H1 (cell line): ENCODE data around the gene ZMAT5. TPM values are rescaled to one million over a fixed set of nuclear protein-coding genes. Genes with fewer than 3 reads are reported as not detected.

ENCODE experiments used
- CTCF ChIA-PET: fragments of 300-600 bp; sonication (Branson Sonifier 250); formaldehyde crosslinking; loops from one replicate; lab custom pipeline; 2021; ENCODE audit not compliant: partially characterized antibody; lab: Charles Lee
- POLR2A ChIA-PET: fragments of 300-600 bp; sonication (Branson Sonifier 250); formaldehyde crosslinking; loops from one replicate; lab custom pipeline; 2021; ENCODE audit warnings: inconsistent platforms; ENCODE audit not compliant: partially characterized antibody; lab: Charles Lee
- DNase-seq, 2 experiments: peaks; one replicate each; pipeline versions ENCODE4 v3.0.0 to v3.0.0-alpha.2; 2010 to 2022; ENCODE audit warnings: low spot score in 2 of 2, low read depth in 1 of 2, mixed read lengths in 1 of 2
- FAIRE-seq: peaks from 2 replicates; lab custom pipeline; 2011; peaks lifted over from hg19 to GRCh38; lab: Jason Lieb, UNC
- H2AFZ ChIP-seq: 2 replicates; pipeline ENCODE4 v1.8.1; 2012; ENCODE audit warnings: low read length, inconsistent platforms
- H2AK5ac ChIP-seq: 2 replicates; pipeline ENCODE4 v1.6.1; 2013; ENCODE audit warnings: low read depth, low read length
- H2BK120ac ChIP-seq: replicated peaks from 2 replicates; pipeline ENCODE3; 2013; ENCODE audit warnings: low read depth, low read length, inconsistent platforms
- H2BK12ac ChIP-seq: 2 replicates; pipeline ENCODE4 v1.6.1; 2013; ENCODE audit warnings: low read depth, low read length
- H2BK15ac ChIP-seq: 2 replicates; pipeline ENCODE4 v1.6.1; 2013; ENCODE audit warnings: low read length
- H2BK20ac ChIP-seq: 2 replicates; pipeline ENCODE4 v1.6.1; 2013; ENCODE audit warnings: low read length
- H2BK5ac ChIP-seq: 2 replicates; pipeline ENCODE4 v1.6.1; 2013; ENCODE audit warnings: low read depth, low read length
- H3K14ac ChIP-seq: 2 replicates; pipeline ENCODE4 v1.6.1; 2013; ENCODE audit warnings: inconsistent platforms; ENCODE audit not compliant: insufficient read length
- H3K18ac ChIP-seq: 2 replicates; pipeline ENCODE4 v1.6.1; 2013; ENCODE audit warnings: low read length; ENCODE audit errors: extremely low read depth
- H3K23ac ChIP-seq: 2 replicates; pipeline ENCODE4 v1.6.1; 2013; ENCODE audit warnings: inconsistent platforms; ENCODE audit not compliant: insufficient read length
- H3K23me2 ChIP-seq: 2 replicates; pipeline ENCODE4 v1.6.1; 2013; ENCODE audit warnings: low read depth, low read length
- H3K27ac ChIP-seq: 2 replicates; pipeline ENCODE4 v1.6.1; 2011; ENCODE audit warnings: low read depth, low read length, inconsistent platforms
- H3K27me3 ChIP-seq, 4 experiments: replicated peaks in 1 of 4; 1 replicate in 1 of 4; 2 replicates in 3 of 4; pipeline versions ENCODE4 v1.6.1 to v1.8.1; 2011 to 2013; ENCODE audit warnings: low read length in 3 of 4, mild to moderate bottlenecking in 3 of 4, inconsistent platforms in 2 of 4, mixed read lengths in 2 of 4, moderate library complexity in 1 of 4; ENCODE audit not compliant: control insufficient read depth in 3 of 4, insufficient read depth in 3 of 4; ENCODE audit errors: extremely low read depth in 1 of 4
- H3K36me3 ChIP-seq, 4 experiments: 2 replicates each; pipeline versions ENCODE4 v1.6.1 to v1.8.1; 2011 to 2013; ENCODE audit warnings: mild to moderate bottlenecking in 4 of 4, low read length in 3 of 4, moderate library complexity in 2 of 4, control low read depth in 1 of 4, inconsistent platforms in 1 of 4; ENCODE audit not compliant: insufficient read depth in 4 of 4, control insufficient read depth in 2 of 4
- H3K4ac ChIP-seq: replicated peaks from 2 replicates; pipeline ENCODE3; 2013; ENCODE audit warnings: low read length, low read depth, mixed read lengths, inconsistent platforms; ENCODE audit not compliant: insufficient read length
- H3K4me1 ChIP-seq, 4 experiments: replicated peaks in 1 of 4; 1 replicate in 1 of 4; 2 replicates in 3 of 4; pipeline versions ENCODE4 v1.6.1 to v1.8.1; 2011 to 2013; ENCODE audit warnings: low read length in 3 of 4, inconsistent platforms in 2 of 4, mixed read lengths in 1 of 4; ENCODE audit not compliant: insufficient read depth in 4 of 4, control insufficient read depth in 3 of 4
- H3K4me2 ChIP-seq, 2 experiments: 2 replicates each; pipeline versions ENCODE4 v1.6.1 to v1.8.1; 2011 to 2013; ENCODE audit warnings: low read depth in 2 of 2, low read length in 2 of 2, control low read depth in 1 of 2, inconsistent platforms in 1 of 2, mild to moderate bottlenecking in 1 of 2; ENCODE audit not compliant: insufficient read depth in 1 of 2
- H3K4me3 ChIP-seq, 4 experiments: fragments of 200-600, 300-600 bp in 1 of 4; sonication (generic), shearing (Covaris generic), sonication (Bioruptor Twin) in 1 of 4; 2 replicates each; pipeline versions ENCODE4 v1.5.1 to v1.8.1; 2011 to 2016; ENCODE audit warnings: low read length in 4 of 4, low read depth in 3 of 4, control low read depth in 2 of 4, inconsistent platforms in 2 of 4, mild to moderate bottlenecking in 2 of 4, mixed read lengths in 1 of 4, moderate library complexity in 1 of 4; ENCODE audit not compliant: insufficient read depth in 2 of 4; ENCODE audit errors: extremely low read depth in 1 of 4
- H3K56ac ChIP-seq: replicated peaks from 2 replicates; pipeline ENCODE3; 2013; ENCODE audit warnings: low read depth, mild to moderate bottlenecking, mixed read lengths, low read length, inconsistent platforms; ENCODE audit not compliant: insufficient read length
- H3K79me1 ChIP-seq: 2 replicates; pipeline ENCODE4 v1.6.1; 2013; ENCODE audit warnings: low read depth, low read length, control low read depth
- H3K79me2 ChIP-seq, 2 experiments: 2 replicates each; pipeline versions ENCODE4 v1.6.1 to v1.8.1; 2012 to 2013; ENCODE audit warnings: low read length in 2 of 2, mild to moderate bottlenecking in 2 of 2, inconsistent platforms in 1 of 2; ENCODE audit not compliant: insufficient read depth in 2 of 2, control insufficient read depth in 1 of 2
- H3K9ac ChIP-seq, 4 experiments: replicated peaks in 1 of 4; 1 replicate in 1 of 4; 2 replicates in 3 of 4; pipeline versions ENCODE4 v1.6.1 to v1.8.1; 2011 to 2013; ENCODE audit warnings: low read depth in 3 of 4, low read length in 3 of 4, control low read depth in 2 of 4, mild to moderate bottlenecking in 2 of 4, moderate library complexity in 2 of 4, inconsistent platforms in 1 of 4; ENCODE audit errors: extremely low read depth in 1 of 4
- H3K9me3 ChIP-seq, 2 experiments: 2 replicates each; pipeline versions ENCODE4 v1.6.1 to v1.8.1; 2012 to 2013; ENCODE audit warnings: mild to moderate bottlenecking in 2 of 2, moderate library complexity in 2 of 2, control low read depth in 1 of 2, inconsistent platforms in 1 of 2, low read depth in 1 of 2, low read length in 1 of 2, mixed read lengths in 1 of 2; ENCODE audit not compliant: insufficient read depth in 2 of 2
- H4K20me1 ChIP-seq, 2 experiments: replicated peaks in 1 of 2; 2 replicates each; pipeline versions ENCODE3 to v1.8.1; 2011 to 2013; ENCODE audit warnings: inconsistent platforms in 2 of 2, low read length in 2 of 2, mild to moderate bottlenecking in 1 of 2; ENCODE audit not compliant: insufficient read depth in 2 of 2, control insufficient read depth in 1 of 2
- H4K5ac ChIP-seq: 2 replicates; pipeline ENCODE4 v1.6.1; 2013; ENCODE audit warnings: low read length, low read depth, mixed read lengths, inconsistent platforms; ENCODE audit not compliant: insufficient read length
- H4K8ac ChIP-seq: 2 replicates; pipeline ENCODE4 v1.8.0; 2013; ENCODE audit warnings: mild to moderate bottlenecking, moderate library complexity, low read length, inconsistent platforms; ENCODE audit not compliant: insufficient read depth; ENCODE audit errors: extremely low read depth
- H4K91ac ChIP-seq: replicated peaks from 2 replicates; pipeline ENCODE3; 2013; ENCODE audit warnings: low read length, mixed read lengths, inconsistent platforms; ENCODE audit not compliant: insufficient read length
- CREB1 ChIP-seq: IDR thresholded peaks from 2 replicates; pipeline ENCODE4 v1.6.1; 2012; ENCODE audit warnings: inconsistent platforms
- FOSL1 ChIP-seq: IDR thresholded peaks from 2 replicates; pipeline ENCODE4 v1.6.1; 2011; ENCODE audit warnings: mild to moderate bottlenecking, low read depth, low read length, moderate library complexity; ENCODE audit not compliant: insufficient read depth
- GABPA ChIP-seq: IDR thresholded peaks from 2 replicates; pipeline ENCODE4 v1.6.1; 2011; ENCODE audit warnings: mild to moderate bottlenecking, low read length, moderate library complexity, borderline replicate concordance; ENCODE audit not compliant: insufficient read depth
- HDAC2 ChIP-seq, 2 experiments: fragments of 300-600 bp in 1 of 2; sonication (generic) in 1 of 2; IDR thresholded peaks; 2 replicates each; pipeline ENCODE4 v1.6.1; 2011 to 2012; ENCODE audit warnings: low read depth in 2 of 2, low read length in 2 of 2, mild to moderate bottlenecking in 2 of 2, moderate library complexity in 2 of 2, borderline replicate concordance in 1 of 2, inconsistent platforms in 1 of 2
- KDM5A ChIP-seq: fragments of 200-600 bp; IDR thresholded peaks from 2 replicates; pipeline ENCODE4 v1.7.1; 2012; ENCODE audit warnings: mild to moderate bottlenecking, low read length, inconsistent platforms, mixed read lengths
- RFX5 ChIP-seq: IDR thresholded peaks from 2 replicates; pipeline ENCODE4 v1.6.1; 2011; ENCODE audit warnings: low read depth, low read length, improper control_type of control experiment, borderline replicate concordance
- RXRA ChIP-seq: IDR thresholded peaks from 2 replicates; pipeline ENCODE4 v1.6.1; 2011; ENCODE audit warnings: low read depth, mild to moderate bottlenecking, low read length, moderate library complexity; ENCODE audit not compliant: insufficient read depth
- SIRT6 ChIP-seq: IDR thresholded peaks from one replicate; pipeline ENCODE4 v1.7.1; 2012; ENCODE audit warnings: low read length, inconsistent platforms
- SIX5 ChIP-seq: IDR thresholded peaks from 2 replicates; pipeline ENCODE4 v1.6.1; 2011; ENCODE audit warnings: mild to moderate bottlenecking, low read depth, low read length
- SP4 ChIP-seq: IDR thresholded peaks from 2 replicates; pipeline ENCODE4 v1.6.1; 2012; ENCODE audit warnings: low read length, inconsistent platforms
- TAF1 ChIP-seq: IDR thresholded peaks from 2 replicates; pipeline ENCODE4 v1.6.1; 2011; ENCODE audit warnings: mild to moderate bottlenecking, low read depth, low read length
- TBP ChIP-seq: IDR thresholded peaks from 2 replicates; pipeline ENCODE4 v1.6.1; 2011; ENCODE audit warnings: low read depth, low read length, improper control_type of control experiment
- WGBS, 2 experiments: shearing (Covaris generic) in 1 of 2; methylation state at CpG; one replicate each; pipeline versions ENCODE4 v1.1.6 to v1.1.7; 2013 to 2015; ENCODE audit warnings: low lambda C conversion rate in 2 of 2, mixed read lengths in 2 of 2, inconsistent platforms in 1 of 2, low coverage in 1 of 2, missing lambda C conversion rate in 1 of 2; ENCODE audit not compliant: insufficient replicate concordance in 2 of 2, insufficient coverage in 1 of 2, insufficient read length in 1 of 2; ENCODE audit errors: extremely low coverage in 1 of 2, missing lambda C conversion rate in 1 of 2; 5-methylcytosine and 5-hydroxymethylcytosine counted together
- polyA plus RNA-seq, 7 experiments: library from polyadenylated mRNA; depleted of rRNA in 3 of 7; stranded (reverse) in 5 of 7; unstranded in 2 of 7; fragments of >200 nt in 5 of 7; fragments of 200-250 nt in 2 of 7; gene quantifications; 1 replicate in 5 of 7; 2 replicates in 1 of 7; 4 replicates in 1 of 7; pipeline versions ENCODE4 v1.2.1 to v1.2.3, GENCODE V29; 2011 to 2013; ENCODE audit warnings: missing spikeins in 2 of 7, mixed read lengths in 2 of 7
- total RNA-seq: library from RNA; stranded (reverse); fragmentation: NEBNext Ultra II Directional; extraction: Animal tissue kit (Norgen Biotek cat#: 25700); gene quantifications from 2 replicates; pipeline ENCODE4 v1.2.1, GENCODE V29; 2021
- TF ChIP-seq, protein P1 (sequence below), 3 experiments: IDR thresholded peaks; 1 replicate in 2 of 3; 2 replicates in 1 of 3; pipeline versions ENCODE4 v1.5.1 to v1.6.1; 2011; ENCODE audit warnings: low read length in 3 of 3, mild to moderate bottlenecking in 3 of 3, inconsistent platforms in 2 of 3, low read depth in 1 of 3, moderate library complexity in 1 of 3; ENCODE audit not compliant: insufficient read depth in 1 of 3; ENCODE audit errors: control extremely low read depth in 1 of 3

The ZMAT5 gene
- total and polyA plus RNA-seq, 2 of the 8 experiments (the other 6 are each of a cell fraction or from before 2014, with no cell fraction given) = 14.0 to 38.3 TPM

DNA sequence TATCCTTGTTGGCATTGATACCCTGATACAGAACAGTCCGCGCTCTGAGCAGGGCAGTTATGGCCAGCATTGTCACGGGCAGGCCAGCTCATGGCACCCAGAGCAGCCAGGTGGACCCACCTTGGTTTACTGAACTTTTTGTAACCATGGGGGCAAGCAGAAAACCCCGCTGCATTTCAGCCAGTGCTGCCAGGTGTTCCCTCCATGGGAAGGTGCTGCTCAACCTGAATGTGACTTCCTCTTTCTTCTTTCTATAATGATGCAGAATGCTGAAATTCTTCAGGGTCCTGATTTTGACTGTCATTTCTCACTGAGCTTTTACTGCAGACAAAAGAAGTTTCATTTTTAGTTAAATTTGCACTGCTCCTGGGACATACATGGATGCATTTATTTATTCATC lies 82.6 kb downstream of the ZMAT5 start:
- no peak overlapping the region for H3K9ac ChIP-seq
- no peak overlapping the region for H3K14ac ChIP-seq
- H3K4ac ChIP-seq = no peak overlapping the region
- ChIA-PET POLR2A (no interaction called here), CTCF (interaction anchor here (0.7 to 2.1 kb wide), 4 partner anchors 17 to 92 kb away, joined by 3 to 7 read pairs (median 4); no protein-coding TSS in a partner anchor)
- no peaks in the 10 kb centered on the region for H3K79me2 ChIP-seq
- H3K23me2 ChIP-seq = no peaks in the 10 kb centered on the region
- no peak overlapping the region for H3K4me3 ChIP-seq
- no peak overlapping the region for H2BK5ac ChIP-seq
- no peak overlapping the region for H4K5ac ChIP-seq
- no peak overlapping the region for H2BK15ac ChIP-seq
- no peaks in the 10 kb centered on the region for H3K9me3 ChIP-seq
- H2BK20ac ChIP-seq = no peak overlapping the region
- no peak overlapping the region for H3K4me2 ChIP-seq
- H3K79me1 ChIP-seq = no peaks in the 10 kb centered on the region
- no peaks in the 10 kb centered on the region for H3K27me3 ChIP-seq
- no peak for FAIRE-seq
- H2AFZ ChIP-seq = no peak overlapping the region
- no peak overlapping the region for H3K27ac ChIP-seq
- 86% methylated on average over 4 of the region's 4 CpGs; no CpG with 5 or more reads in 1 of the 2 experiments for WGBS, 2 experiments
- no peak overlapping the region for H3K18ac ChIP-seq
- no peak overlapping the region for H4K91ac ChIP-seq
- no peak overlapping the region for H2AK5ac ChIP-seq
- H2BK12ac ChIP-seq = no peak overlapping the region
- no peak overlapping the region for H2BK120ac ChIP-seq
- peaks cover 0 to 6% (median 3%) of the 10 kb centered on the region in 4 experiments; a peak in 3 of 7 replicates for H3K4me1 ChIP-seq
- peaks cover 3 to 9% (median 5%) of the 10 kb centered on the region in 4 experiments; a peak in 4 of 8 replicates for H3K36me3 ChIP-seq
- H4K20me1 ChIP-seq = no peaks in the 10 kb centered on the region
- no peak for DNase-seq
- H3K23ac ChIP-seq = no peak overlapping the region
- no peak overlapping the region for H3K56ac ChIP-seq
- H4K8ac ChIP-seq = no peak overlapping the region
- TF ChIP-seq TAF1 (no peak), TBP (no peak), SP4 (no peak), HDAC2 (IDR thresholded peaks at IDR 0.05; ENCODE audit: borderline replicate concordance in 1 of 2, low read depth in 2 of 2, low read length in 2 of 2) (no peak), GABPA (no peak), KDM5A (no peak), RXRA (no peak), SIX5 (no peak), CREB1 (no peak), FOSL1 (no peak), SIRT6 (no peak), RFX5 (no peak)
- TF ChIP-seq, protein P1, sequence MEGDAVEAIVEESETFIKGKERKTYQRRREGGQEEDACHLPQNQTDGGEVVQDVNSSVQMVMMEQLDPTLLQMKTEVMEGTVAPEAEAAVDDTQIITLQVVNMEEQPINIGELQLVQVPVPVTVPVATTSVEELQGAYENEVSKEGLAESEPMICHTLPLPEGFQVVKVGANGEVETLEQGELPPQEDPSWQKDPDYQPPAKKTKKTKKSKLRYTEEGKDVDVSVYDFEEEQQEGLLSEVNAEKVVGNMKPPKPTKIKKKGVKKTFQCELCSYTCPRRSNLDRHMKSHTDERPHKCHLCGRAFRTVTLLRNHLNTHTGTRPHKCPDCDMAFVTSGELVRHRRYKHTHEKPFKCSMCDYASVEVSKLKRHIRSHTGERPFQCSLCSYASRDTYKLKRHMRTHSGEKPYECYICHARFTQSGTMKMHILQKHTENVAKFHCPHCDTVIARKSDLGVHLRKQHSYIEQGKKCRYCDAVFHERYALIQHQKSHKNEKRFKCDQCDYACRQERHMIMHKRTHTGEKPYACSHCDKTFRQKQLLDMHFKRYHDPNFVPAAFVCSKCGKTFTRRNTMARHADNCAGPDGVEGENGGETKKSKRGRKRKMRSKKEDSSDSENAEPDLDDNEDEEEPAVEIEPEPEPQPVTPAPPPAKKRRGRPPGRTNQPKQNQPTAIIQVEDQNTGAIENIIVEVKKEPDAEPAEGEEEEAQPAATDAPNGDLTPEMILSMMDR (IDR thresholded peaks at IDR 0.05; ENCODE audit: control extremely low read depth in 1 of 3, insufficient read depth in 1 of 3, low read depth in 1 of 3, low read length in 3 of 3) = no peak
